Measurements from ENCODE around the gene OPCML.

- TF ChIP-seq EP300 (conservative IDR thresholded peaks at IDR 0.05; ENCODE audit: poor library complexity, severe bottlenecking) (no peak), POLR2AphosphoS5 (IDR thresholded peaks at IDR 0.05) (no peak)
These were observed 649.1 kb downstream of the OPCML start for GRCh38 chr11:132883241-132883640.
